HepG2 (cell line): Measurements from ENCODE around the gene STX10. TPM values are rescaled to one million over a fixed set of nuclear protein-coding genes. Genes with fewer than 3 reads are reported as not detected.

Experiments used
- ATAD3A ChIP-seq: sonication (generic); formaldehyde crosslinking; IDR thresholded peaks from 2 replicates; pipeline ENCODE4 v1.4.0; 2020; ENCODE audit warnings: missing genetic modification reagents
- CAMTA2 ChIP-seq: sonication (generic); formaldehyde crosslinking; IDR thresholded peaks from 2 replicates; pipeline ENCODE4 v1.4.0; 2020; ENCODE audit warnings: mild to moderate bottlenecking, missing genetic modification reagents, borderline replicate concordance
- FOXK2 ChIP-seq: fragments of 450-650 bp; IDR thresholded peaks from 2 replicates; pipeline ENCODE4 v1.6.1; 2016
- GATAD1 ChIP-seq: IDR thresholded peaks from 2 replicates; pipeline ENCODE4 v1.6.1; 2016; ENCODE audit warnings: missing genetic modification reagents, missing compliant biosample characterization
- GRHL1 ChIP-seq: sonication (generic); formaldehyde crosslinking; conservative IDR thresholded peaks from 2 replicates; pipeline ENCODE4 v1.8.0; 2022; ENCODE audit warnings: missing genetic modification reagents
- HMG20B ChIP-seq: conservative IDR thresholded peaks from 2 replicates; pipeline ENCODE4 v1.6.1; 2016; ENCODE audit warnings: missing genetic modification reagents, missing compliant biosample characterization
- IRF2 ChIP-seq: IDR thresholded peaks from 2 replicates; pipeline ENCODE4 v1.6.1; 2018; ENCODE audit warnings: missing genetic modification reagents, missing compliant biosample characterization
- KDM1A ChIP-seq: IDR thresholded peaks from 2 replicates; pipeline ENCODE4 v1.6.1; 2016; ENCODE audit warnings: missing compliant biosample characterization
- KLF11 ChIP-seq: IDR thresholded peaks from 2 replicates; pipeline ENCODE4 v1.6.1; 2016; ENCODE audit warnings: missing compliant biosample characterization
- MED8 ChIP-seq: sonication (generic); formaldehyde crosslinking; IDR thresholded peaks from 2 replicates; pipeline ENCODE4 v1.8.1; 2023; ENCODE audit warnings: mild to moderate bottlenecking, missing genetic modification reagents; ENCODE audit not compliant: insufficient replicate concordance
- NR3C1 ChIP-seq: sonication (generic); formaldehyde crosslinking; IDR thresholded peaks from 2 replicates; pipeline ENCODE4 v1.4.0; 2020; ENCODE audit warnings: missing genetic modification reagents
- ONECUT2 ChIP-seq: sonication (generic); formaldehyde crosslinking; IDR thresholded peaks from 2 replicates; pipeline ENCODE4 v1.4.0; 2020; ENCODE audit warnings: missing genetic modification reagents
- PBX2 ChIP-seq: IDR thresholded peaks from 2 replicates; pipeline ENCODE4 v1.6.1; 2016; ENCODE audit warnings: control low read depth
- POLR2A ChIP-seq, 2 experiments: IDR thresholded peaks; 2 replicates each; pipeline ENCODE4 v1.6.1; 2011; ENCODE audit warnings: low read depth in 2 of 2, low read length in 2 of 2, mild to moderate bottlenecking in 1 of 2, moderate library complexity in 1 of 2; ENCODE audit not compliant: insufficient read depth in 1 of 2
- POLR2G ChIP-seq: fragments of 200-400 bp; formaldehyde crosslinking; IDR thresholded peaks from 2 replicates; pipeline ENCODE4 v1.6.1; 2018; ENCODE audit warnings: mild to moderate bottlenecking, low read depth, low read length, moderate library complexity
- RBM22 ChIP-seq: fragments of 200-400 bp; formaldehyde crosslinking; optimal IDR thresholded peaks from 2 replicates; pipeline ENCODE3; 2017; ENCODE audit warnings: mild to moderate bottlenecking, low read length, moderate library complexity
- SMC3 ChIP-seq: IDR thresholded peaks from 2 replicates; pipeline ENCODE4 v1.6.1; 2011; ENCODE audit warnings: low read length, improper control_type of control experiment
- TARDBP ChIP-seq: sonication (generic); formaldehyde crosslinking; IDR thresholded peaks from 2 replicates; pipeline ENCODE4 v1.8.0; 2022; ENCODE audit warnings: mild to moderate bottlenecking, missing genetic modification reagents
- THAP11 ChIP-seq: IDR thresholded peaks from 2 replicates; pipeline ENCODE4 v1.6.1; 2016; ENCODE audit warnings: missing biosample characterization, missing genetic modification reagents
- U2AF1 ChIP-seq: fragments of 200-400 bp; formaldehyde crosslinking; optimal IDR thresholded peaks from 2 replicates; pipeline ENCODE3; 2017; ENCODE audit warnings: mild to moderate bottlenecking, low read depth, low read length
- ZBTB3 ChIP-seq: sonication (generic); formaldehyde crosslinking; IDR thresholded peaks from 2 replicates; pipeline ENCODE4 v1.4.0; 2020; ENCODE audit warnings: low read depth, mild to moderate bottlenecking, moderate library complexity, missing genetic modification reagents, borderline replicate concordance
- ZNF225 ChIP-seq: sonication (generic); formaldehyde crosslinking; IDR thresholded peaks from 2 replicates; pipeline ENCODE4 v1.4.0; 2020; ENCODE audit warnings: mild to moderate bottlenecking, missing genetic modification reagents
- ZNF34 ChIP-seq: sonication (generic); formaldehyde crosslinking; IDR thresholded peaks from 2 replicates; pipeline ENCODE4 v1.4.0; 2020; ENCODE audit warnings: mild to moderate bottlenecking, missing genetic modification reagents, borderline replicate concordance
- ZNF383 ChIP-seq: sonication (generic); formaldehyde crosslinking; IDR thresholded peaks from 2 replicates; pipeline ENCODE4 v1.4.0; 2020; ENCODE audit warnings: missing genetic modification reagents, mild to moderate bottlenecking, borderline replicate concordance
- polyA plus RNA-seq, 8 experiments: library from polyadenylated mRNA; depleted of rRNA in 3 of 8; stranded (reverse) in 7 of 8; unstranded in 1 of 8; fragments of >200 nt; fragmentation: Illumina TruSeq in 4 of 8; extraction: Trizol in 4 of 8; gene quantifications; 2 replicates each; pipeline versions ENCODE4 v1.2.1 to v1.2.3, GENCODE V29; 2011 to 2016; ENCODE audit warnings: low read depth in 4 of 8, missing spikeins in 1 of 8, mixed read lengths in 1 of 8; ENCODE audit not compliant: insufficient read depth in 1 of 8
- total RNA-seq, 5 experiments: library from RNA; depleted of rRNA; stranded (reverse); fragments of >200 nt; fragmentation: Illumina TruSeq; extraction: Trizol; gene quantifications; 2 replicates each; pipeline ENCODE4 v1.2.3, GENCODE V29; 2016; ENCODE audit warnings: low read depth in 1 of 5
- TF ChIP-seq, protein P1 (sequence below): IDR thresholded peaks from 2 replicates; pipeline ENCODE4 v1.6.1; 2012; ENCODE audit warnings: low read depth, low read length, improper control_type of control experiment
- TF ChIP-seq, protein P2 (sequence below): sonication (generic); formaldehyde crosslinking; IDR thresholded peaks from 2 replicates; pipeline ENCODE4 v1.4.0; 2020; ENCODE audit warnings: missing genetic modification reagents, borderline replicate concordance

STX10 gene
- total and polyA plus RNA-seq, 2 of the 13 experiments (the other 11 are each of a cell fraction or from before 2014, with no cell fraction given) = 47.9 to 66.4 TPM

- TF ChIP-seq GRHL1 (CRISPR knock-in tag) (no peak), SMC3 (no peak), ZNF34 (CRISPR knock-in tag) (peak; percentile 79; the same call in 1 of the 2 replicates), MED8 (CRISPR knock-in tag) (peak; percentile 52), HMG20B (CRISPR knock-in tag) (0 out of 2 replicates have a peak, but pooled peaks have one; percentile 23), FOXK2 (no peak), ONECUT2 (CRISPR knock-in tag) (no peak), TARDBP (CRISPR knock-in tag) (peak; percentile 8; the same call in 1 of the 2 replicates), KDM1A (CRISPR knock-in tag) (no peak), THAP11 (CRISPR knock-in tag) (peak; percentile 72), KLF11 (CRISPR knock-in tag) (no peak), NR3C1 (no peak), POLR2A (IDR thresholded peaks at IDR 0.05; ENCODE audit: insufficient read depth in 1 of 2, low read depth in 2 of 2, low read length in 2 of 2) (peak; percentile 97), IRF2 (CRISPR knock-in tag) (peak; percentile 87), GATAD1 (CRISPR knock-in tag) (peak; percentile 76), ZNF383 (CRISPR knock-in tag) (no peak; the same call in 1 of the 2 replicates), ATAD3A (CRISPR knock-in tag) (no peak), POLR2G (peak; percentile 81), ZBTB3 (CRISPR knock-in tag) (peak; percentile 89; the same call in 1 of the 2 replicates), PBX2 (CRISPR knock-in tag) (no peak), RBM22 (no peak), U2AF1 (no peak), ZNF225 (no peak), CAMTA2 (CRISPR knock-in tag) (no peak)
- TF ChIP-seq, protein P1, sequence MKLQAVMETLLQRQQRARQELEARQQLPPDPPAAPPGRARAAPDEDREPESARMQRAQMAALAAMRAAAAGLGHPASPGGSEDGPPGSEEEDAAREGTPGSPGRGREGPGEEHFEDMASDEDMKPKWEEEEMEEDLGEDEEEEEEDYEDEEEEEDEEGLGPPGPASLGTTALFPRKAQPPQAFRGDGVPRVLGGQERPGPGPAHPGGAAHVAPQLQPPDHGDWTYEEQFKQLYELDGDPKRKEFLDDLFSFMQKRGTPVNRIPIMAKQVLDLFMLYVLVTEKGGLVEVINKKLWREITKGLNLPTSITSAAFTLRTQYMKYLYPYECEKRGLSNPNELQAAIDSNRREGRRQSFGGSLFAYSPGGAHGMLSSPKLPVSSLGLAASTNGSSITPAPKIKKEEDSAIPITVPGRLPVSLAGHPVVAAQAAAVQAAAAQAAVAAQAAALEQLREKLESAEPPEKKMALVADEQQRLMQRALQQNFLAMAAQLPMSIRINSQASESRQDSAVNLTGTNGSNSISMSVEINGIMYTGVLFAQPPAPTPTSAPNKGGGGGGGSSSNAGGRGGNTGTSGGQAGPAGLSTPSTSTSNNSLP = no peak
- TF ChIP-seq, protein P2, sequence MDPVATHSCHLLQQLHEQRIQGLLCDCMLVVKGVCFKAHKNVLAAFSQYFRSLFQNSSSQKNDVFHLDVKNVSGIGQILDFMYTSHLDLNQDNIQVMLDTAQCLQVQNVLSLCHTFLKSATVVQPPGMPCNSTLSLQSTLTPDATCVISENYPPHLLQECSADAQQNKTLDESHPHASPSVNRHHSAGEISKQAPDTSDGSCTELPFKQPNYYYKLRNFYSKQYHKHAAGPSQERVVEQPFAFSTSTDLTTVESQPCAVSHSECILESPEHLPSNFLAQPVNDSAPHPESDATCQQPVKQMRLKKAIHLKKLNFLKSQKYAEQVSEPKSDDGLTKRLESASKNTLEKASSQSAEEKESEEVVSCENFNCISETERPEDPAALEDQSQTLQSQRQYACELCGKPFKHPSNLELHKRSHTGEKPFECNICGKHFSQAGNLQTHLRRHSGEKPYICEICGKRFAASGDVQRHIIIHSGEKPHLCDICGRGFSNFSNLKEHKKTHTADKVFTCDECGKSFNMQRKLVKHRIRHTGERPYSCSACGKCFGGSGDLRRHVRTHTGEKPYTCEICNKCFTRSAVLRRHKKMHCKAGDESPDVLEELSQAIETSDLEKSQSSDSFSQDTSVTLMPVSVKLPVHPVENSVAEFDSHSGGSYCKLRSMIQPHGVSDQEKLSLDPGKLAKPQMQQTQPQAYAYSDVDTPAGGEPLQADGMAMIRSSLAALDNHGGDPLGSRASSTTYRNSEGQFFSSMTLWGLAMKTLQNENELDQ = no peak
Measured at GRCh38 chr19:13151605-13152355, 1.6 kb upstream of the STX10 start (continued).
